Activated T-cell treated with anti-CD3 and anti-CD28 coated beads for 24 hours (primary cell): ENCODE results near the gene TMEM150C.

Experiments used
- DNase-seq: peaks from one replicate; pipeline ENCODE4 v3.0.0-alpha.2; 2020; ENCODE audit warnings: low read depth

Gene TMEM150C

GRCh38 chr4:82561786-82562563, at the start of gene TMEM150C:
Gene TMEM150C (minus strand): TSS chr4:82561988. CDS start chr4:82504657, 57,331 bp downstream.
- no peak for DNase-seq

- no peak for DNase-seq
Measured at GRCh38 chr4:82611527-82611926, 49.7 kb upstream of the TMEM150C start.

GRCh38 chr4:82610041-82610440, 48.3 kb upstream of the TMEM150C start:
- no peak for DNase-seq

GRCh38 chr4:82606622-82607021, 44.8 kb upstream of the TMEM150C start:
- no peak for DNase-seq

GRCh38 chr4:82604522-82604921, 42.7 kb upstream of the TMEM150C start:
- DNase-seq, result no peak

- no peak for DNase-seq
Measured at GRCh38 chr4:82601242-82602015, 39.6 kb upstream of the TMEM150C start.

GRCh38 chr4:82599336-82599735, 37.5 kb upstream of the TMEM150C start:
- no peak for DNase-seq

- DNase-seq, result no peak
Measured at GRCh38 chr4:82594456-82594855, 32.7 kb upstream of the TMEM150C start.

GRCh38 chr4:82593411-82593810, 31.6 kb upstream of the TMEM150C start:
- no peak for DNase-seq

- no peak for DNase-seq
Measured at GRCh38 chr4:82592639-82593038, 30.9 kb upstream of the TMEM150C start.

GRCh38 chr4:82591592-82591991, 29.8 kb upstream of the TMEM150C start:
- no peak for DNase-seq

GRCh38 chr4:82589756-82590155, 28.0 kb upstream of the TMEM150C start:
- DNase-seq, result no peak

GRCh38 chr4:82588771-82589270, 27.0 kb upstream of the TMEM150C start:
- no peak for DNase-seq

- DNase-seq, result no peak
Measured at GRCh38 chr4:82587826-82588540, 26.2 kb upstream of the TMEM150C start.

- DNase-seq, result no peak
Measured at GRCh38 chr4:82585690-82586435, 24.1 kb upstream of the TMEM150C start.

GRCh38 chr4:82584931-82585330, 23.1 kb upstream of the TMEM150C start:
- DNase-seq, result no peak

GRCh38 chr4:82583897-82584587, 22.3 kb upstream of the TMEM150C start:
- DNase-seq, result no peak

GRCh38 chr4:82579932-82580331, 18.1 kb upstream of the TMEM150C start:
- no peak for DNase-seq

- DNase-seq, result no peak
Measured at GRCh38 chr4:82578935-82579334, 17.1 kb upstream of the TMEM150C start.

- no peak for DNase-seq
Measured at GRCh38 chr4:82577451-82577850, 15.7 kb upstream of the TMEM150C start.

- DNase-seq, result no peak
Measured at GRCh38 chr4:82569727-82570126, 7.9 kb upstream of the TMEM150C start.
